Endothelial cell (in vitro differentiated cells): ENCODE data around the gene TTC1. TPM values are rescaled to one million over a fixed set of nuclear protein-coding genes. Genes with fewer than 3 reads are reported as not detected.

Source experiments
- DNase-seq: peaks from one replicate; pipeline ENCODE4 v3.0.0; 2021; ENCODE audit warnings: low spot score
- H3K27ac Mint-ChIP-seq: one replicate; pipeline ENCODE4 v1.8.0; 2021; ENCODE audit warnings: mixed read lengths, inconsistent platforms; ENCODE audit not compliant: unreplicated experiment
- H3K27me3 Mint-ChIP-seq: one replicate; pipeline ENCODE4 v1.8.0; 2021; ENCODE audit warnings: mild to moderate bottlenecking, moderate library complexity, mixed read lengths, inconsistent platforms; ENCODE audit not compliant: unreplicated experiment
- H3K36me3 Mint-ChIP-seq: one replicate; pipeline ENCODE4 v1.8.0; 2021; ENCODE audit warnings: mild to moderate bottlenecking, low read depth, mixed read lengths, inconsistent platforms; ENCODE audit not compliant: unreplicated experiment
- H3K4me1 Mint-ChIP-seq: one replicate; pipeline ENCODE4 v1.8.0; 2021; ENCODE audit warnings: mild to moderate bottlenecking, mixed read lengths, inconsistent platforms; ENCODE audit not compliant: unreplicated experiment
- H3K4me3 Mint-ChIP-seq: one replicate; pipeline ENCODE4 v1.8.0; 2021; ENCODE audit warnings: mild to moderate bottlenecking, mixed read lengths, inconsistent platforms; ENCODE audit not compliant: unreplicated experiment
- H3K9me3 Mint-ChIP-seq: one replicate; pipeline ENCODE4 v1.8.0; 2021; ENCODE audit warnings: mixed read lengths, inconsistent platforms; ENCODE audit not compliant: unreplicated experiment
- CTCF ChIP-seq: fragments of 200-600 bp; sonication (generic); IDR thresholded peaks from one replicate; pipeline ENCODE4 v1.5.0; 2021; ENCODE audit warnings: antibody characterized with exemption; ENCODE audit not compliant: unreplicated experiment
- total RNA-seq: library from RNA; stranded (reverse); fragmentation: NEBNext Ultra II Directional; extraction: Animal tissue kit (Norgen Biotek cat#: 25700); gene quantifications from one replicate; pipeline ENCODE4 v1.2.1, GENCODE V29; 2021; ENCODE audit not compliant: unreplicated experiment

The TTC1 gene
- total RNA-seq, 1 donor from 2014 or later: 49.8 TPM

- Mint-ChIP-seq H3K4me1 (peaks cover 29% of the 10 kb centered on the region), H3K4me3 (no peak overlapping the region), H3K36me3 (peaks cover 10% of the 10 kb centered on the region), H3K9me3 (no peaks in the 10 kb centered on the region), H3K27me3 (no peaks in the 10 kb centered on the region), H3K27ac (no peak overlapping the region)
- TF ChIP-seq CTCF: no peak
- DNase-seq: no peak
Measured at GRCh38 chr5:160023007-160023907, 14.3 kb downstream of the TTC1 start.

DNA sequence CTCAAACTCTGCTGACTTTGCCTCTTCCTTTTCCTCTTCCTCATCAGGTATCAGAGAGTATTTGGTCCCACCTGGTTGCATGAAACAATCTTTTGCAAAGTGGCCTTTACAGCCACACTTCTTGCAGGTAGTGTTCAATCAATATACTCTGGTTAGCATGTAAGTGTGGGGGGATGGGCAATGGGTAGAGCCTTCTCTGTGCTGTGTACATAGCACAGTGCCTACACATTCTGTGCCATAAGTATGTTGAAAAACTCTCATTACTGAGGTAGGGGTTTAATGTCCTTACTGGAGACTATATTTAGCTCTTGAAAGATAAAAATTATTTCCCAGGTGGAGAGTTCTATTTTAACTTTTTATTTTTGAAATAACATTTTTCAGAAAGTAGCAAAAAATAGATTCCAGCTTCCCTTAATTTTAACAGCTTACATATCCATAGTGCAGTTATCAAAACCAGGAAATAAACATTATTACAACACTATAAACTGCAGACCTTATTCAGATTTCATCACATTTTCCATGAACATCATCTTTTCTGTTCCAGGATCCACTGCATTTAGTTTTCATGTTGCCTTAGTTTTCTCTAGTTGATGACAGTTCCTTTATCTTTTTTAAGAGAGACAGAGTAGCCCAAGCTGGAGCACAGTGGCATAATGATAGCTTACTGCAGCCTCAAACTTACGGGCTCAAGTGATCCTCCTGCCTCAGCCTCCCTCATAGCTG lies 15.1 kb downstream of the TTC1 start:
- Mint-ChIP-seq H3K4me1 (peaks cover 29% of the 10 kb centered on the region), H3K4me3 (no peak overlapping the region), H3K9me3 (no peaks in the 10 kb centered on the region), H3K27me3 (no peaks in the 10 kb centered on the region), H3K27ac (no peak overlapping the region), H3K36me3 (peaks cover 5% of the 10 kb centered on the region)
- DNase-seq: no peak
- no peak for TF ChIP-seq CTCF

- DNase-seq: no peak
- peaks cover 26% of the 10 kb centered on the region for H3K36me3 Mint-ChIP-seq
- no peaks in the 10 kb centered on the region for H3K27me3 Mint-ChIP-seq
- H3K4me3 Mint-ChIP-seq: no peak overlapping the region
- peaks cover 27% of the 10 kb centered on the region for H3K4me1 Mint-ChIP-seq
- TF ChIP-seq CTCF: no peak
- no peaks in the 10 kb centered on the region for H3K9me3 Mint-ChIP-seq
- no peak overlapping the region for H3K27ac Mint-ChIP-seq
Measured at GRCh38 chr5:160029004-160029403, 20.1 kb downstream of the TTC1 start.

DNA sequence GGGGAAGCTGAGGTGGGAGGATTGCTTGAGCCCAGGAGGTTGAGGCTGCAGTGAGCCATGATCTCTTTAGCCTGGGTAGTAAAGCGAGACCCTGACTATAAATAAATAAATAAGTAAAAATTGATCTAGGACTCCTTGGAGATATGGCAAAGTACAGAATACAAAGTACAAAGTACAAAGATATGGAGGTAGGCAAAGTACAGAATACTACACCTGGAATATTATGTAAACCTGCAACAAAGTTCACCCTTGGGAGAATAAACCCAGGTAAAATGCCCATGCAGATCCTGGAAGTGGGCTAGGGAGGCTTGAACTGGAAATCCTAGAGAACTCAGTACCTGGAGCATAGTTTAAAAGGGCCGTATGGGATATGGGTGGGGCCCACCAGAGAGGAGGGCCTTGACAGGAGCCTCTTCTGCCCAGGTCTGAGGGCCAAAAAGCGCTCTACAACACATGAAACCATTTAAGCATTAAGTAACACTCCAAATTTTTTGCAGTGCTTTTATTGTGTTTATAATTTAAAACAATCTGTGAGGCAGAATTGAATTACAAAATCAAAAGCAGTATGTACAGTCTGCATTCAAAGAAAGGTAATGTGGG lies 20.7 kb downstream of the TTC1 start:
- Mint-ChIP-seq H3K9me3 (no peaks in the 10 kb centered on the region), H3K4me3 (no peak overlapping the region), H3K27me3 (no peaks in the 10 kb centered on the region), H3K4me1 (peaks cover 27% of the 10 kb centered on the region), H3K36me3 (peaks cover 26% of the 10 kb centered on the region), H3K27ac (peak overlapping the region; percentile 20)
- no peak for DNase-seq
- TF ChIP-seq CTCF: no peak
